Left lung (tissue), 10 donors: ENCODE data around the gene ABCA13. TPM values are rescaled to one million over a fixed set of nuclear protein-coding genes. Genes with fewer than 3 reads are reported as not detected.

Experiments
- ATAC-seq: fragments of 200-7000 bp; cut with Tn5 transposase; one replicate; pipeline ENCODE4 v1.9.1; 2020; ENCODE audit warnings: moderate library complexity
- DNase-seq, 4 donors: peaks; one replicate each; pipeline ENCODE4 v3.0.0-alpha.2; 2013 to 2020
- H3K27ac ChIP-seq, 2 donors: fragments of 200-600 bp; sonication (generic) in 1 of 2; one replicate each; pipeline versions ENCODE4 v1.5.0 to v1.8.0; 2020 to 2021
- H3K27me3 ChIP-seq, 2 donors: fragments of 200-600 bp; sonication (generic) in 1 of 2; one replicate each; pipeline versions ENCODE4 v1.5.0 to v1.8.0; 2020 to 2021
- H3K36me3 ChIP-seq, 2 donors: fragments of 200-600 bp; sonication (generic) in 1 of 2; one replicate each; pipeline versions ENCODE4 v1.5.0 to v1.8.0; 2020 to 2021
- H3K4me1 ChIP-seq, 2 donors: fragments of 200-600 bp; one replicate each; pipeline ENCODE4 v1.8.0; 2021
- H3K4me3 ChIP-seq, 2 donors: fragments of 200-600 bp; sonication (generic) in 1 of 2; one replicate each; pipeline versions ENCODE4 v1.5.0 to v1.8.0; 2020 to 2021; ENCODE audit warnings: mild to moderate bottlenecking in 1 of 2
- H3K9me3 ChIP-seq, 2 donors: fragments of 200-600 bp; sonication (generic) in 1 of 2; one replicate each; pipeline versions ENCODE4 v1.5.0 to v1.8.0; 2020 to 2021
- intact Hi-C, 2 donors: fragments of 100-400 bp; cut with DNase I; formaldehyde crosslinking; loops; one replicate each; pipeline versions ENCODE4 v1.11.2 to v1.14.2; 2022
- polyA plus RNA-seq, 6 donors: library from polyadenylated mRNA; unstranded; fragments of 120-200 nt; gene quantifications; one replicate each; pipeline ENCODE4 v1.2.1, GENCODE V29; 2013; ENCODE audit not compliant: insufficient read length in 6 of 6
- total RNA-seq, 2 donors: library from RNA; stranded (reverse); fragmentation: NEBNext Ultra II Directional; extraction: Animal tissue kit (Norgen Biotek cat#: 25700); gene quantifications; one replicate each; pipeline ENCODE4 v1.2.1, GENCODE V29; 2021
- TF ChIP-seq, protein P1 (sequence below), 2 donors: fragments of 200-600 bp; sonication (generic) in 1 of 2; IDR thresholded peaks; one replicate each; pipeline versions ENCODE4 v1.5.0 to v1.8.0; 2021; ENCODE audit warnings: antibody characterized with exemption in 2 of 2
- donor health status: DM: no; HTN: yes; CAD: no.
- donor health status: DM: no; HTN: no; CAD: no.

Gene ABCA13
- total and polyA plus RNA-seq, 8 donors = 0.55 to 2.9 (median 1.7) TPM

DNA sequence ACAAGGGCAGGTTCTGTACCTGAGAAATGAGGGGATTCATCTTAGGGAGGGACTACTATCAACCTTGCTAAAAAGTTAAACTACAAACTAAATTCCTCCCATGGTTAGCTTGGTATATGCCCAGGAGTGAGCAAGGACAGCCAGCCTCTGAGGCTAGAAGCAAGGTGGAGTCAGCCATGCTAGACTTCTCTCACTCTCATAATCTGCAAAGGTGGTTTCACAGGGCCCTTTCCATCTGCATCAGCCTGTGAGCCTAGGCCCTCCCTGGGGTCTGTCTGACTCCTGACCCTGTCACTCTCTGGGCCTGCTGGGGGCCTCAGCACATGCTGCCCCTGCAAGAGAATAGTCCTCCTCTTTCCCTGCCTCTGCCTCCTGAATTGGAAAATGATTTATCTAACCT is 66.1 kb downstream of the ABCA13 start:
- DNase-seq (no peak), ATAC-seq (no peak)
- TF ChIP-seq, protein P1, sequence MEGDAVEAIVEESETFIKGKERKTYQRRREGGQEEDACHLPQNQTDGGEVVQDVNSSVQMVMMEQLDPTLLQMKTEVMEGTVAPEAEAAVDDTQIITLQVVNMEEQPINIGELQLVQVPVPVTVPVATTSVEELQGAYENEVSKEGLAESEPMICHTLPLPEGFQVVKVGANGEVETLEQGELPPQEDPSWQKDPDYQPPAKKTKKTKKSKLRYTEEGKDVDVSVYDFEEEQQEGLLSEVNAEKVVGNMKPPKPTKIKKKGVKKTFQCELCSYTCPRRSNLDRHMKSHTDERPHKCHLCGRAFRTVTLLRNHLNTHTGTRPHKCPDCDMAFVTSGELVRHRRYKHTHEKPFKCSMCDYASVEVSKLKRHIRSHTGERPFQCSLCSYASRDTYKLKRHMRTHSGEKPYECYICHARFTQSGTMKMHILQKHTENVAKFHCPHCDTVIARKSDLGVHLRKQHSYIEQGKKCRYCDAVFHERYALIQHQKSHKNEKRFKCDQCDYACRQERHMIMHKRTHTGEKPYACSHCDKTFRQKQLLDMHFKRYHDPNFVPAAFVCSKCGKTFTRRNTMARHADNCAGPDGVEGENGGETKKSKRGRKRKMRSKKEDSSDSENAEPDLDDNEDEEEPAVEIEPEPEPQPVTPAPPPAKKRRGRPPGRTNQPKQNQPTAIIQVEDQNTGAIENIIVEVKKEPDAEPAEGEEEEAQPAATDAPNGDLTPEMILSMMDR (IDR thresholded peaks at IDR 0.05) = no peak
- Histone ChIP-seq H3K36me3 (no peaks in the 10 kb centered on the region), H3K4me1 (peaks cover 0 to 5% of the 10 kb centered on the region in 2 donors), H3K9me3 (no peaks in the 10 kb centered on the region), H3K27ac (no peak overlapping the region), H3K27me3 (no peaks in the 10 kb centered on the region), H3K4me3 (no peak overlapping the region)
- intact Hi-C loops = no loop called here

DNA sequence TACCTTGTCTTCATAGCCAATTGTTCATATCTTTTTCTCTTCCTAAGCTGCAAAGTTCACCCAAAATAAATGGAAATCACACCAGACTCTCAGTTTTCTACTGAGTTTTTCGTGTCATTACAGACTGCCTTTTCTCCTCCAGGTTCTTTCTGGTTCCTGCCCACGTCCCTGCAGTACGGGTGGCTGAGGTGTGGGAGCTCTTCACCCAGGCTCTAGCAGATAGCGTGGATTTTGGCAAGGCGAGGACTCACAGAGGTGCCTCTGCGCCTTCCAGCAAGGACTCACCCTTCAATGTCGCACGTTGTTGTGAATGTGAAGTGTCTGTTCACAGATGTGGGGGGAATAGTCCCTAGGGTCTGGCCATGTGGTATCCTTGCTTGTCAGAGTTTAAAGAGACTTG is 71.6 kb downstream of the ABCA13 start:
- Histone ChIP-seq H3K36me3 (no peaks in the 10 kb centered on the region), H3K9me3 (no peaks in the 10 kb centered on the region), H3K4me1 (peaks cover 0 to 25% of the 10 kb centered on the region in 2 donors), H3K4me3 (no peak overlapping the region), H3K27ac (no peak overlapping the region), H3K27me3 (no peaks in the 10 kb centered on the region)
- intact Hi-C loops = no loop called here
- DNase-seq = no peak
- TF ChIP-seq, protein P1 (IDR thresholded peaks at IDR 0.05) = no peak
- no peak for ATAC-seq

DNA sequence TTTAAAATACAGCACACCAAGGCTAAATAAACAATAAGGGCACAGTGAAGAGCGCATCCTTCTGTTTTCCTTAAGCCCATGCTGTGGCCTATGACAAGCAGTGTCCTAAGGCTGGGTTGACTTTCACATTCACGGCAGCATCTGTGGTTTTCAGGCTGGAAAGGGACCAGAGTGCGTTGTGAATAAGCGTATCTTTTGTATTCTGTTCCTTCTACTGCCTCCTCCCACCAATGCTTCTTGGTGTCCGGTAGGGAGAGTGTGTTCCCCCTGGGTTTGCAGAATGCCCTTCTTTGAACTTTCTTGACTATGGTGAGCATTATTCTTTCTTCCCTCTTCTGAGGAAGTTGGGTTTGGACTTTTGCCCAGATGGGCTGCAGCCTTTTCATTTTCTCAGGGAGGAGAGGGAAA is 73.6 kb downstream of the ABCA13 start:
- H3K36me3 ChIP-seq = no peaks in the 10 kb centered on the region
- DNase-seq (peak in 1 of 4 donors; percentile 7), ATAC-seq (peak; percentile 37)
- H3K9me3 ChIP-seq = no peaks in the 10 kb centered on the region
- H3K27me3 ChIP-seq = no peaks in the 10 kb centered on the region
- TF ChIP-seq, protein P1 (IDR thresholded peaks at IDR 0.05) = no peak
- peak overlapping the region in 1 of 2 donors; percentile 53 for H3K27ac ChIP-seq
- H3K4me3 ChIP-seq = no peak overlapping the region
- intact Hi-C loops = no loop called here
- H3K4me1 ChIP-seq = peaks cover 0 to 29% of the 10 kb centered on the region in 2 donors

DNA sequence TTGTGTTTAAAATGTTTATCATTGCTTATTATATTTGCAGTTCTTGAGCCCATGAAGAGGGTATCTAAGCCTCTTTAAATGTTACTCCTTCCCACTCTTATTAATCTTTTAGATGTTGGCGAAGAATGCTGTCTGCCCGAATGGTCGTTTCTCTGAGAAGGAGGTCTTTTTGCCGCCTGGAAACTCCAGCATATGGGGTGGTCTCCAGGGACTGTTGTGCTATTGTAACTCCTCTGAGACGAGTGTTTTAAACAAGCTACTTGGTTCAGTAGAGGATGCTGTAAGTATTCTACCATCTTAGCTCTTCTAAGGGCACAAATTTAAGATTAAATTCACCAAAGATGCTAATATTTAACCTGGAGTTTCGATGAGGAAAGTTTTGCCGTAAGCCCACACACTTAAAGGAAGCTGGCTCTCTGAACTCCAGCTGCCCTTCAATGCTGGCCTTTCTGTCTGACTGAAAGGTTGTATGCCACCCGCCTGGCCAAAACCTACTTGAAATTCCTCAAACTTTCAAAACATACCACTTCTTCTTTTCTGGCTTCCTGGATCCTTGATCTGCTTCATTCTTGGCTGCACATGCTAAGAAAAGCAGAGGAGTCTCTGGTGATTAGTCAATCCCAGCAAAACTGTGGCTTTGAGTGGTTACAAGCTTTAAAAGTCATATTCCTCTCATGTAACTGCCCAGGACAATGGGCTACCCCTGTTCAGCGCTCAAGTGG is 74.7 kb downstream of the ABCA13 start:
- intact Hi-C loops = no loop called here
- Histone ChIP-seq H3K27ac (peak overlapping the region in 1 of 2 donors; percentile 53), H3K9me3 (no peaks in the 10 kb centered on the region), H3K4me1 (peaks cover 0 to 29% of the 10 kb centered on the region in 2 donors), H3K4me3 (no peak overlapping the region), H3K36me3 (no peaks in the 10 kb centered on the region), H3K27me3 (no peaks in the 10 kb centered on the region)
- peak in 1 of 4 donors; percentile 61 for DNase-seq
- TF ChIP-seq, protein P1 (IDR thresholded peaks at IDR 0.05) = no peak
- peak; percentile 86 for ATAC-seq

DNA sequence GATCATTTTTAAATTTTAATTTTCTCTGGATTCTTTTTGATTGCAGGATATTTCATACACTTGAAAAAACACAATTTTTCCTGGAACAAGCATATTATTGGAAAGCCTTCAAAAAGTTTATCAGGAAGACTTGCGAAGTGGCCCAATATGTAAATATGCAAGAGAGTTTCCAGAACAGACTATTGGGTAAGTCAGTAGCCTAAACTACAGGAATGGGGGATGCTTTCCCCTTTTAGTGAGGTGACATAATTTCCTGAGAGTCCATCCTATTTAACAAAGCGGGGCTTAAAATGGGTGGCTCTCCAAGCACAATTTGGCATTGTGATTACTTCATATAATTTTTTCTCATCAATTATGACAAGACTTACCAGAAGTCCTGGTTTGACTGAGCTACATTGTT is 77.9 kb downstream of the ABCA13 start:
- Histone ChIP-seq H3K27ac (no peak overlapping the region), H3K4me3 (no peak overlapping the region), H3K4me1 (peaks cover 0 to 23% of the 10 kb centered on the region in 2 donors), H3K36me3 (no peaks in the 10 kb centered on the region), H3K9me3 (no peaks in the 10 kb centered on the region), H3K27me3 (no peaks in the 10 kb centered on the region)
- TF ChIP-seq, protein P1 (IDR thresholded peaks at IDR 0.05) = no peak
- intact Hi-C loops = no loop called here
- ATAC-seq (no peak), DNase-seq (no peak)
